PC-9 (cell line): ENCODE results near the gene SPINT1.

Experiments used
- CTCF ChIP-seq: fragments of 200-600 bp; sonication (generic); conservative IDR thresholded peaks from 2 replicates; pipeline ENCODE4 v1.6.1; 2017; ENCODE audit warnings: mixed run types, antibody characterized with exemption, mild to moderate bottlenecking, moderate library complexity
- EZH2 ChIP-seq: fragments of 200-600 bp; sonication (generic); IDR thresholded peaks from 2 replicates; pipeline ENCODE4 v1.8.0; 2017; ENCODE audit warnings: antibody characterized with exemption, low read depth

GRCh38 chr15:40857601-40858341 lies 13.9 kb downstream of the SPINT1 start:
- TF ChIP-seq CTCF (peak; percentile 87), EZH2 (no peak)
